ENCODE data around the gene NXT2. TPM values are rescaled to one million over a fixed set of nuclear protein-coding genes. Genes with fewer than 3 reads are reported as not detected.

Gene NXT2
- total RNA-seq, 1 donor from 2014 or later = 22.9 TPM

Other genes with a start within 250 kb of the NXT2 start
- not detected for gene GUCY2F, start 54.8 kb upstream of the NXT2 start, total RNA-seq (ENCODE audit: insufficient read depth, low replicate concordance)
- gene KCNE5, start 88.3 kb downstream of the NXT2 start, total RNA-seq (ENCODE audit: insufficient read depth, low replicate concordance) = not detected
- gene ACSL4, start 196.4 kb downstream of the NXT2 start, total RNA-seq (ENCODE audit: insufficient read depth, low replicate concordance) = 64.0 TPM